Measurements from ENCODE around the gene LRRC46.
A peak's percentile ranks its signal among the peaks of the same experiment; 100 is the strongest.

Gene LRRC46

GRCh38 chr17:47879028-47879585, 47.6 kb downstream of the LRRC46 start:
- DNase-seq = peak; percentile 31

- DNase-seq = no peak
Observed at GRCh38 chr17:47879776-47880454, 48.4 kb downstream of the LRRC46 start.

GRCh38 chr17:47882247-47882646, 50.8 kb downstream of the LRRC46 start:
- peak; percentile 79 for DNase-seq

- DNase-seq = no peak
Observed at GRCh38 chr17:47882695-47883588, 51.5 kb downstream of the LRRC46 start.

GRCh38 chr17:47883589-47884426, 52.3 kb downstream of the LRRC46 start:
- no peak for DNase-seq

- no peak for DNase-seq
Observed at GRCh38 chr17:47884427-47884740, 52.9 kb downstream of the LRRC46 start.

GRCh38 chr17:47884905-47885730, 53.6 kb downstream of the LRRC46 start:
- no peak for DNase-seq
